Measurements from ENCODE around the gene MRPL12.

Gene MRPL12

DNA sequence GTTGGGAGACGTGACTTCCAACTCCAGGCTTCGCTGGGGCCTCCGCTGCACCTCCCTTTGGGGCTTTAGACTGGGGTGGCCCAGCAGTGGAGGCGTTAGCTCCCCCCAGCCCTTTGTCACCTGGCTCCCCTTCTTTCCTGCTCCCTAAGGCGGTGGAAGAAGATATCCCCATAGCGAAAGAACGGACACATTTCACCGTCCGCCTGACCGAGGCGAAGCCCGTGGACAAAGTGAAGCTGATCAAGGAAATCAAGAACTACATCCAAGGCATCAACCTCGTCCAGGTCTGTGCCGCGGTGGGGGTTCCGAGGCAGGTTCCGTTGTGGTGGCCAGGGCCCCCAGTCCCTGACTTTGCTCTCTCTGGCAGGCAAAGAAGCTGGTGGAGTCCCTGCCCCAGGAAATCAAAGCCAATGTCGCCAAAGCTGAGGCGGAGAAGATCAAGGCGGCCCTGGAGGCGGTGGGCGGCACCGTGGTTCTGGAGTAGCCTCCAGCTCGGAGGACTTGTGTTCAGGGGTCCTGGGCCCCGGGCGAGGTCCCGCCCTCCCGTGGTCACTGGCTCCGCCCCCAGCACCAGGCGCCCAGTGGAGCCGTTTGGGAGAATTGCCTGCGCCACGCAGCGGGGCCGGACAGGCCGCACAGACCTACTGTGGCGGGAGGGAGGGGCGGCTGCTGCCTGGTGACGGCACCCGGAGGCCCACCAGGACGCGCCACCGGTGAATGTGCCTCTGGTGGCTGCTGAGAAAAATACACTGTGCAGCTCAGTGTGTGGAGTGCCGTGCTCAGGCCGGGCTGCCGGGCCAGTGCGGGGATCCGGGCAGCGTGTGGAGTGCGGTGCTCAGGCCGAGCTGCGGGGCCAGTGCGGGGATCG is 3.8 kb downstream of the MRPL12 start:
- Histone ChIP-seq H3K27me3 (ENCODE audit: insufficient read depth, poor library complexity, severe bottlenecking) (no peaks in the 10 kb centered on the region), H3K4me3 (replicated peaks; ENCODE audit: insufficient read depth, low read length) (no peak overlapping the region), H3K27ac (replicated peaks) (no peak overlapping the region)
- TF ChIP-seq REST (IDR thresholded peaks at IDR 0.05; ENCODE audit: insufficient replicate concordance, low read depth): no peak
- TF ChIP-seq SPI1 (IDR thresholded peaks at IDR 0.05; ENCODE audit: borderline replicate concordance, low read depth): no peak
- no peak; the same call in 1 of the 2 replicates for TF ChIP-seq POLR2AphosphoS5 (IDR thresholded peaks at IDR 0.05; ENCODE audit: low read depth)
- no peak for DNase-seq (ENCODE audit: low read depth in 1 of 2, low spot score in 1 of 2)

GRCh38 chr17:81707725-81708646 is 4.8 kb downstream of the MRPL12 start:
- Histone ChIP-seq H3K27ac (replicated peaks) (peak overlapping the region; percentile 16), H3K27me3 (ENCODE audit: insufficient read depth, poor library complexity, severe bottlenecking) (no peaks in the 10 kb centered on the region), H3K4me3 (replicated peaks; ENCODE audit: insufficient read depth, low read length) (no peak overlapping the region)
- no peak for DNase-seq (ENCODE audit: low read depth in 1 of 2, low spot score in 1 of 2)
- TF ChIP-seq GABPA (IDR thresholded peaks at IDR 0.05; ENCODE audit: low read depth): no peak
- TF ChIP-seq POLR2AphosphoS5 (IDR thresholded peaks at IDR 0.05; ENCODE audit: low read depth): peak; percentile 7; the same call in 1 of the 2 replicates

GRCh38 chr17:81708739-81709185 is 5.6 kb downstream of the MRPL12 start:
- H3K27ac ChIP-seq (replicated peaks): peak overlapping the region; percentile 16
- no peak for TF ChIP-seq REST (IDR thresholded peaks at IDR 0.05; ENCODE audit: insufficient replicate concordance, low read depth)
- 0 out of 2 replicates have a peak, but pooled peaks have one; percentile 30 for TF ChIP-seq POLR2AphosphoS5 (IDR thresholded peaks at IDR 0.05; ENCODE audit: low read depth)

DNA sequence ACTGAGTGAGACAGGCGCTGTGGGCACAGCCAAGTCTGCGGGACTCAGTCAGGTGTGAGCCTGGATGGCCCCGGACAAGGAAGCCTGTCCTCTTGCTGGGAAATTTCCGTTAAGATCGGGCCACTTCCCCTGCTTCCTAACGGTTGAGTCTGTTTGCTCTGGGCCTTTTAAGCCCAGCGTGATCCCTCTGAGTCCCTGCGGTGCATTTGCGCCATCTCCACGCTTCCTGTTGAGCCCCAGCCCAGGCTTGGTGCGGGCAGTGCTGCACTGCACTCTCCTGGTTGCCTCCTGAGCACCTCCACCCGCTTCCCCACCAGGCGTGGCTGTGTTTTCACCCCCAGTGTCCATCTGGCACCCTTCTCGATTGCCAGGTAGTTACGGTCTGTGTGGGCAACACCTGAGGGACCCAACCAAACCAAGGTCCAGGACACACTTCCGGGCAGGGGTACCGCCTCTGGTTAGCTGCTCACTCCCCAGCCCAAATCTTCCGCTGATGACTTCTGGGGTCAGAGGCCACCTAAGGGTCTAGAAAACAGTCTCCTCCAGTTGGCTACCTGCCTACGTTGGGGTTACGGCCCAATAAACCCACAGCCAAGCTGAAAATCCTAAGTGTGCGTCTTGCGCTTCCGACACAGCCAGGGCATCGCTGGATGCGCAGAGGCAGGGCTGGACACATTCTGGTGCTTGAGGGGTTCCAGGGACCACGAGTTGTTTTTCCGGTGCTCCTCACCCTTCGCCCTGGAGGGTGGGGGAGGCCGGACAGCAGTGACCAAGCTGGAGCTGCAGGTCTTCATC is 7.5 kb downstream of the MRPL12 start:
- peak overlapping the region; percentile 91 for H3K27ac ChIP-seq (replicated peaks)
- peak overlapping the region; percentile 12 for H3K4me3 ChIP-seq (replicated peaks; ENCODE audit: insufficient read depth, low read length)
- DNase-seq (ENCODE audit: low read depth in 1 of 2, low spot score in 1 of 2): peak; percentile 88 to 95
- H3K27me3 ChIP-seq (ENCODE audit: insufficient read depth, poor library complexity, severe bottlenecking): no peaks in the 10 kb centered on the region
- TF ChIP-seq GABPA (IDR thresholded peaks at IDR 0.05; ENCODE audit: low read depth) (no peak), SPI1 (IDR thresholded peaks at IDR 0.05; ENCODE audit: borderline replicate concordance, low read depth) (peak; percentile 90; the same call in 1 of the 2 replicates), REST (IDR thresholded peaks at IDR 0.05; ENCODE audit: insufficient replicate concordance, low read depth) (no peak), POLR2AphosphoS5 (IDR thresholded peaks at IDR 0.05; ENCODE audit: low read depth) (peak; percentile 94)
- TF ChIP-seq, protein P1, sequence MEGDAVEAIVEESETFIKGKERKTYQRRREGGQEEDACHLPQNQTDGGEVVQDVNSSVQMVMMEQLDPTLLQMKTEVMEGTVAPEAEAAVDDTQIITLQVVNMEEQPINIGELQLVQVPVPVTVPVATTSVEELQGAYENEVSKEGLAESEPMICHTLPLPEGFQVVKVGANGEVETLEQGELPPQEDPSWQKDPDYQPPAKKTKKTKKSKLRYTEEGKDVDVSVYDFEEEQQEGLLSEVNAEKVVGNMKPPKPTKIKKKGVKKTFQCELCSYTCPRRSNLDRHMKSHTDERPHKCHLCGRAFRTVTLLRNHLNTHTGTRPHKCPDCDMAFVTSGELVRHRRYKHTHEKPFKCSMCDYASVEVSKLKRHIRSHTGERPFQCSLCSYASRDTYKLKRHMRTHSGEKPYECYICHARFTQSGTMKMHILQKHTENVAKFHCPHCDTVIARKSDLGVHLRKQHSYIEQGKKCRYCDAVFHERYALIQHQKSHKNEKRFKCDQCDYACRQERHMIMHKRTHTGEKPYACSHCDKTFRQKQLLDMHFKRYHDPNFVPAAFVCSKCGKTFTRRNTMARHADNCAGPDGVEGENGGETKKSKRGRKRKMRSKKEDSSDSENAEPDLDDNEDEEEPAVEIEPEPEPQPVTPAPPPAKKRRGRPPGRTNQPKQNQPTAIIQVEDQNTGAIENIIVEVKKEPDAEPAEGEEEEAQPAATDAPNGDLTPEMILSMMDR (IDR thresholded peaks at IDR 0.05; ENCODE audit: insufficient read depth, low read length): no peak

More at GRCh38 chr17:81708739-81709185, 5.6 kb downstream of the MRPL12 start:
- Histone ChIP-seq H3K27me3 (ENCODE audit: insufficient read depth, poor library complexity, severe bottlenecking) (no peaks in the 10 kb centered on the region), H3K4me3 (replicated peaks; ENCODE audit: insufficient read depth, low read length) (no peak overlapping the region)
- DNase-seq (ENCODE audit: low read depth in 1 of 2, low spot score in 1 of 2): no peak

Data from HL-60 (cell line).